Subcutaneous abdominal adipose tissue (tissue), 5 donors: ENCODE data around the gene CSHL1.

Experiments used
- H3K27ac ChIP-seq: one replicate; pipeline ENCODE4 v1.7.0; 2013; ENCODE audit warnings: low read depth, mild to moderate bottlenecking, inconsistent platforms, low read length, moderate library complexity
- H3K27me3 ChIP-seq, 5 donors: one replicate each; pipeline ENCODE4 v1.7.0; 2013; ENCODE audit warnings: low read length in 5 of 5, inconsistent platforms in 1 of 5; ENCODE audit not compliant: control insufficient read depth in 5 of 5, insufficient read depth in 4 of 5
- H3K36me3 ChIP-seq, 5 donors: one replicate each; pipeline ENCODE4 v1.7.0; 2013; ENCODE audit warnings: low read length in 5 of 5; ENCODE audit not compliant: control insufficient read depth in 5 of 5, insufficient read depth in 5 of 5
- H3K4me1 ChIP-seq, 5 donors: one replicate each; pipeline ENCODE4 v1.7.0; 2013; ENCODE audit warnings: low read length in 5 of 5, mild to moderate bottlenecking in 3 of 5, moderate library complexity in 1 of 5; ENCODE audit not compliant: control insufficient read depth in 5 of 5, insufficient read depth in 5 of 5
- H3K4me3 ChIP-seq, 5 donors: one replicate each; pipeline ENCODE4 v1.7.0; 2013; ENCODE audit warnings: low read length in 5 of 5, low read depth in 1 of 5
- H3K9ac ChIP-seq, 5 donors: one replicate each; pipeline ENCODE4 v1.7.0; 2013; ENCODE audit warnings: low read length in 5 of 5, mild to moderate bottlenecking in 4 of 5, moderate library complexity in 3 of 5
- H3K9me3 ChIP-seq, 5 donors: one replicate each; pipeline ENCODE4 v1.7.0; 2013; ENCODE audit warnings: low read length in 5 of 5; ENCODE audit not compliant: control insufficient read depth in 5 of 5
- donor health status: healthy.
- donor health status: healthy.
- donor health status: healthy.
- donor health status: healthy.
- donor health status: healthy.

Gene CSHL1

DNA sequence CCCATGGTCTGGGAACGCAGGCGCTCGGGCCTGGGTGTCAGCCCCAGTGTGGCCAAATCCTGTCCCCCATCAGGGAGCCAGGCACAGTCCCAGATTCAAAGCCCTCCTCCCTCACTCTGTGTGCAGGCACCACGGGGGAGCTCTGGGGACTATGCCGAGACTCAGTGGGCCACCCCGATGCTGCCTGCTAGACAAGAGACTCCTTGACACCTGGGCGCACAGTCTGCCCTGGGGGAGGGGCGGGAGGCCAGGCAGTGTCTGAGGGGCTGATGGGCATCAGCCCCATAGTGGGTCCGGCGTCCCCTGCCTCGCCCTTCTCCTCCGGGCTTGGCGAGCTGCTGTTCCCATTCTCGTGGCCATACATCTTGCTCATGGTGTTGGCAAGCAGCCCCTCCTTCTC is 29.5 kb upstream of the CSHL1 start:
- Histone ChIP-seq H3K9me3 (no peaks in the 10 kb centered on the region), H3K4me1 (peaks cover 0 to 19% (median 0%) of the 10 kb centered on the region in 5 donors), H3K27ac (no peak overlapping the region), H3K27me3 (no peaks in the 10 kb centered on the region), H3K36me3 (peaks cover 0 to 63% (median 39%) of the 10 kb centered on the region in 5 donors), H3K9ac (no peak overlapping the region), H3K4me3 (no peak overlapping the region)

DNA sequence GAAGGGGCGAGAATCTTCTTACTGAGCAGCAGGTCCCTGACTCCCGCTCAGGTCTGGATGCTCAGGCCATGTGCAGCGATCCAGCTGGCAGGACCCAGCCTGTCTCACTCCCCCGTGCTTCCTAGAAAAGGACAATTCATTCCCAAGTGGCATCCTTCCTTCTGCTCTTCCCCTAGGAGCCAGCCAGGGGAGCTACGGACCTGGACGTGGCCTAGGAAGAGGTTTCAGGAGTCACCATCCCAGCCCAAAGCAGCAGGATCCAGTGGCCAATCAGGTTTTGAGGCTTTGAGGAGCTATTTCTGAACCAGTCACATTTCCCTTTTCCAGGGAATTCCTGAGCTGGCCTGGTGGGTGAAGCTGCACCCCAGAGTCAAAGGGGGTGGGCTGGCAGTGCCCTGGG is 28.8 kb upstream of the CSHL1 start:
- H3K9ac ChIP-seq, result no peak overlapping the region
- H3K4me3 ChIP-seq, result no peak overlapping the region
- H3K4me1 ChIP-seq, result peaks cover 0 to 19% (median 0%) of the 10 kb centered on the region in 5 donors
- H3K27me3 ChIP-seq, result no peaks in the 10 kb centered on the region
- H3K36me3 ChIP-seq, result peaks cover 0 to 57% (median 32%) of the 10 kb centered on the region in 5 donors
- H3K9me3 ChIP-seq, result no peaks in the 10 kb centered on the region
- no peak overlapping the region for H3K27ac ChIP-seq

DNA sequence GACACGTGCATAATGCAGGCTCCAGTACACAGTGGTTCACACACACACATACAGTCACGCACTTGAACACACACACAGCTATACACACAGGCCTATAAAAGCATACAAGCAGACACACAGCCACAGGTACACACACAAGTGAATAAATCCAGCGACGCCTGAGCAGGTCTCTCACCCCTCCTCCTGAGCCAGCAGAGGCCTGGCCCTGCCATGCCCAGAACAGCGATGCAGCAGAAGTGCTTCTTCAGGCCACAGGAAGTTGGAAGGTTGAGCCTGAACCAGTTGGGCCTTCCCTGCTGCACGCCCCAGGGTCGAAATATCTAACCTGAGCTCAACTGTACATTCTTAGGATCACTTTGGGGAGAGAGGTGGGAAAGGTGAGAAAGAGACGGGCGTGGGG is 28.3 kb upstream of the CSHL1 start:
- Histone ChIP-seq H3K36me3 (peaks cover 0 to 52% (median 28%) of the 10 kb centered on the region in 5 donors), H3K27me3 (peaks cover 0 to 3% (median 0%) of the 10 kb centered on the region in 5 donors), H3K9me3 (no peaks in the 10 kb centered on the region), H3K27ac (no peak overlapping the region), H3K9ac (no peak overlapping the region), H3K4me3 (no peak overlapping the region), H3K4me1 (peaks cover 0 to 19% (median 0%) of the 10 kb centered on the region in 5 donors)

GRCh38 chr17:63937920-63938319 is 26.9 kb upstream of the CSHL1 start:
- H3K4me1 ChIP-seq, result peaks cover 0 to 19% (median 0%) of the 10 kb centered on the region in 5 donors

GRCh38 chr17:63937319-63937718 is 26.3 kb upstream of the CSHL1 start:
- H3K4me3 ChIP-seq, result no peak overlapping the region
- no peak overlapping the region for H3K27ac ChIP-seq
- peaks cover 0 to 22% (median 2%) of the 10 kb centered on the region in 5 donors for H3K4me1 ChIP-seq
- H3K36me3 ChIP-seq, result peaks cover 0 to 32% (median 13%) of the 10 kb centered on the region in 5 donors
- H3K9ac ChIP-seq, result no peak overlapping the region
- peaks cover 0 to 4% (median 0%) of the 10 kb centered on the region in 5 donors for H3K27me3 ChIP-seq
- no peaks in the 10 kb centered on the region for H3K9me3 ChIP-seq

More at GRCh38 chr17:63937920-63938319, 26.9 kb upstream of the CSHL1 start:
- no peak overlapping the region for H3K27ac ChIP-seq
- peaks cover 0 to 4% (median 0%) of the 10 kb centered on the region in 5 donors for H3K27me3 ChIP-seq
- H3K36me3 ChIP-seq, result peaks cover 0 to 38% (median 19%) of the 10 kb centered on the region in 5 donors
- no peaks in the 10 kb centered on the region for H3K9me3 ChIP-seq
- no peak overlapping the region for H3K4me3 ChIP-seq
- H3K9ac ChIP-seq, result no peak overlapping the region

GRCh38 chr17:63934183-63935112 is 23.4 kb upstream of the CSHL1 start:
- peaks cover 0 to 6% (median 0%) of the 10 kb centered on the region in 5 donors for H3K36me3 ChIP-seq
- no peak overlapping the region for H3K27ac ChIP-seq
- H3K9ac ChIP-seq, result no peak overlapping the region
- no peak overlapping the region for H3K4me3 ChIP-seq
- H3K27me3 ChIP-seq, result peaks cover 0 to 4% (median 0%) of the 10 kb centered on the region in 5 donors
- H3K9me3 ChIP-seq, result no peaks in the 10 kb centered on the region
- H3K4me1 ChIP-seq, result peaks cover 0 to 45% (median 25%) of the 10 kb centered on the region in 5 donors

- Histone ChIP-seq H3K27me3 (peaks cover 0 to 4% (median 0%) of the 10 kb centered on the region in 5 donors), H3K4me1 (peaks cover 0 to 37% (median 25%) of the 10 kb centered on the region in 5 donors), H3K9me3 (no peaks in the 10 kb centered on the region), H3K27ac (no peak overlapping the region), H3K9ac (no peak overlapping the region), H3K4me3 (no peak overlapping the region), H3K36me3 (no peaks in the 10 kb centered on the region)
Observed at GRCh38 chr17:63933598-63933997, 22.5 kb upstream of the CSHL1 start.

DNA sequence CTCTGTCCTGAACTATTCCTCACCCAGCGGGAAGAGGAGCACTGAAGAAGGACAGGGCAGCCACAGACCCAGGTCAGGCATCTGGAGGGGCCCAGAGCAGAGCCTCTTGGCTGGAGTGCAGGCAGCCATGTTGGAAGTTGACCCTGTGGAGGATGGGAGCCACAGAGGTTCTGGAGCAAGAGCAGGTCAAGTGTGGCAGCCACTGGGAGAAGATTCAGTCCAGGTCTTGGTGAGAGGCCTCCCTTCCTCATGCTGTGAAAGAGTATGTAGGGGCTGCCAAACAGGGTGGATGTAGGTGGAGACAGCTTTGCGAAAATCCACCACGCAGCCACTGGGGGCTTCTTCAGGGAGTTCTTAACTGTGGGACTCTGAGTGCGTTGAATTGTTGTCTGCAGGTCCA is 21.7 kb upstream of the CSHL1 start:
- H3K27me3 ChIP-seq, result peaks cover 0 to 4% (median 0%) of the 10 kb centered on the region in 5 donors
- H3K9me3 ChIP-seq, result no peaks in the 10 kb centered on the region
- no peak overlapping the region for H3K9ac ChIP-seq
- H3K4me3 ChIP-seq, result no peak overlapping the region
- no peaks in the 10 kb centered on the region for H3K36me3 ChIP-seq
- H3K4me1 ChIP-seq, result peaks cover 0 to 32% (median 25%) of the 10 kb centered on the region in 5 donors
- H3K27ac ChIP-seq, result no peak overlapping the region

- Histone ChIP-seq H3K9ac (no peak within 1 kb of the TSS), H3K27me3 (peaks cover 0 to 4% (median 0%) of the 10 kb centered on the region in 5 donors), H3K36me3 (no peaks in the 10 kb centered on the region), H3K4me1 (peaks cover 0 to 34% (median 25%) of the 10 kb centered on the region in 5 donors), H3K4me3 (peak within 1 kb of the TSS in 2 of 5 donors; percentile 17 to 40), H3K9me3 (no peaks in the 10 kb centered on the region), H3K27ac (no peak within 1 kb of the TSS)
Observed at GRCh38 chr17:63931981-63932561, 21.0 kb upstream of the CSHL1 start, which contains the start of gene CD79B. TSS of gene CD79B (minus strand) at chr17:63932331. CDS start at chr17:63932261, 70 bp downstream.
